Measurements from ENCODE around the gene MED7.

- TF ChIP-seq CTCF (IDR thresholded peaks at IDR 0.05) (no peak), GATA3 (IDR thresholded peaks at IDR 0.05; ENCODE audit: borderline replicate concordance) (no peak), NR3C1 (IDR thresholded peaks at IDR 0.05) (no peak), MAFK (IDR thresholded peaks at IDR 0.05; ENCODE audit: partially characterized antibody) (no peak), EP300 (IDR thresholded peaks at IDR 0.05) (no peak)
These were observed 25.6 kb upstream of the MED7 start for GRCh38 chr5:157168286-157168685.
